Kidney tubule cell (primary cell): ENCODE data around the gene GRAMD2A.

Experiments
- DNase-seq: peaks from one replicate; pipeline ENCODE4 v3.0.0-alpha.2; 2018; ENCODE audit warnings: low spot score

The GRAMD2A gene

DNA sequence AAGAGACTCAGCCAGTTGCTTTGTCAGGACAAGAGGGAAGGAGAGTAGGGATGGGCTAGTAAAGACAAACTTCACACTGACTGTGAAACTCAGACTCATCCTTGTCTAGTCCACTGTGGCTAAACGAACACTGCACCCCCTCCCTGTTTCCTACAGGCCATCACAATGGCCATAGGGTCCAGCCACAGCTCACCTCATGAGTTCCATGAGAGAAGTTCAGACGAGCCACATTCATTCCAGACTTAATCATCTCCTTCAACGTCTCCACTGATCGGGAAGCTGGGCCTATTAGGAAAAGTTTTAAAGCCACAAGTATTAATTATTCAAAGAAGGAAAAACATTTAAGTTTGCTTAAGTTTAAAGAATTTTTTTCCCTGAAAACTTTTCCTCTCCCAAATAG lies 19.6 kb upstream of the GRAMD2A start:
- no peak for DNase-seq

DNA sequence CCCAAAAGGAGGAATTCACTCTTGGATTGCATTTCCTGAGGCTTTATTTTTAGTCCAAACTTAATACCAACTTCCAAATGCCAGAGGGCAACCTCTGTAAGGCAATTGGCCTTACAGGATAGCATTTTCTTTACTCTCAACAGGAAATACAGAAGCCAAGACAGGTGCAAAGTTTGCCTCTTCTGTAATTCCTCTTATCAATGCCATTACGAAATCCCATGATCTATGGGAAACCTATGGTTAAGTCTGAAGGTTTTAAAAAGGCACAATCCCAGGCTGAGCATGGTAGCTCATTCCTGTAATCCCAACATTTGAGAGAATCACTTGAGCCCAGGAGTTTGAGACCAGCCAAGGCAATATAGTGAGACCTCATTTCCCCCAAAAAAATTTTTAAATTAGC lies 18.5 kb upstream of the GRAMD2A start:
- DNase-seq = no peak

DNA sequence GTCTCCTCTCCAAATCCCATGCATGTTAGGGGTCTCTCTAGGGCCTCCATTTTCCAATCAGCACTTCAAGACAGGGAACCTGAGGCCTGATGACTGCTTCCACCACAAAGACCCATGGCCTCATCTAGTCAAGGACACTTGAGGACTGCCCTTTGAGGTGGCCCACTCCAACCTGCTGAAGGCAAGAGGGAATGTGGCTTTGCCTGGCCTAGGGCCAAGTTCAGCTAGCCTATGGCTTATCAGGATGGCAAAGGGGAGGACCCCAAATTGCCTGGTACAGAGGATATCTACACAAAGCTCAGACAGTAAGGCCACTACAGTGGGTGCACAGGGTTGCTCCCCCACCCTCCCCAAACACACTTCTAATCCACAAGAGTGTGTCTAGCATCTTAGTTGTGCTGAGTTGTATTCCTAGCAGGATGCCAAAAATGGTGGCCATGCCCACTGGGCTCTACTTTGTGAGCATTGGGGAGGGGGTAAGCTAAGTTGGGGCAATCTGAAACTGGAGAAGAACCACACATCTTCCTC lies 10.0 kb upstream of the GRAMD2A start:
- no peak for DNase-seq

- no peak for DNase-seq
These were observed 9.1 kb upstream of the GRAMD2A start for GRCh38 chr15:72206677-72207000.

GRCh38 chr15:72205896-72206676 lies 8.5 kb upstream of the GRAMD2A start:
- DNase-seq = no peak

GRCh38 chr15:72205273-72205672 lies 7.7 kb upstream of the GRAMD2A start:
- DNase-seq = no peak

DNA sequence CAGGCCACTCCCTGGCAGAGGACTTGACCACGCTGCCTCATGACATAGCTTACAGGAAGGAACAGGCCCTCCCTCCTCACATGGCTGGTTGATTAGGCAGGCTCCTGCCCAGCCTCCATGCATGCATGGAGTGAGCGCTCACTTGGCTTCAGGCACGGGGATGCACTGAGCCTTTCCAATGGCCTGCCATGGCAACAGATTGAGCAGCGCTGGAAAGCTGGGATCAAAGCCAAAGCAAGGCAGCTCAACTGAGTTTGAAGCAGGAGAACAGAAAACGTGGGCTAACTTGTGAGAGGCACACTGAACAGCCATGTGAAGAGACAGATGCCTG lies 5.9 kb upstream of the GRAMD2A start:
- DNase-seq = peak; percentile 95

DNA sequence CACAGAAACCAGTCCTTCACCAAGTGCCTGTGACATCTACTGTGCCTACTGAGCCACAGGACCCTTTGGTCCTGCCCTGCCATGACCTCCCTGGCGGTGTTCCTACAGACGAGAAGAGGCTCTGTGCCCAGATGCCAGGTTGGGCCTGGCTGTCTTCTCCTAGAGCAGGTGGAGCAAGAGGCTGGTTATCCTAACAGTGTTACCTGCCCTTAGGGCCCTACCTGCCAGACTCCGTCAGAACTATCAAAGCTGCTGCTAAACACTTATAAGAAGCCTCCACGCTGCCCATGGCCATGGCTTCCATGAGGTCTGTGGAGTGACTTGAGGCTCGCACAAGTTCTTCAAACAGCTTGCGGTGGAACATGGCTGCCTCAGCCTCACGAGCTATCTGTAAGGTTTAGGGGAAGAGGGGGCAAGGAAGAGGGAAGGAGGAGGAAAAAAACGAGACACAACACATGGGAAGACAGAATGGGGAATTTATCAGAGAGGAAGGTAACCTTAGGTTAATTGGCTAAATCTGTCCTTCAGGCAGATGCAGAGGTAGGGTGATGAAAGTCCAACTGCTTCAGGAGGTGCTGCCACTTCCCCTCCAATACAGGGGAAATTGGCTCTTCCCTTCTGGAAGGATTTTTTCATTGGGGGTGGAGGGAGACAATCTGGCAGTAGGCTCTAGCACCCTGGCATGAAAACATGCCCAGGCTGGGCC lies 5.4 kb upstream of the GRAMD2A start:
- DNase-seq = no peak

DNA sequence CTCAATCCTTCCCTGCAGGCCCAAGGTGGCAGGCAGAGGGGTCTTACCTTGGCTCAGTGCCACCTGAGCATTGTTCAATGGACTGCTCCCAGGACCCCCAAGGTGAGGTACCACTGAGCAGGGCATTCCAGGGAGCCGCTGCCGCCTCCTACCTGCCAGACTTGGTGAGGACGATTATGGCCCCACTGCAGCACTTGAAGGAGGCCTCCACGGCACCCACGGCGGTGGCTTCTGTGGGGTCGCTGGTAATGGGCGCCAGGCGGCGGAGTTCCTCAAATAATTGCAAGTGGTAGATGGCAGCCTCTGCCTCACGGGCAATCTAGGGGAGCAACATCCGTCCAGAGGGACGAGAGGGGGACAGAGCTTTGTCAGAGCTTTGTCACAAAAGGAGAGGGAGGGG lies 4.7 kb upstream of the GRAMD2A start:
- DNase-seq = no peak

GRCh38 chr15:72201391-72201921 lies 3.9 kb upstream of the GRAMD2A start:
- DNase-seq = no peak

GRCh38 chr15:72200395-72201237 lies 3.0 kb upstream of the GRAMD2A start:
- DNase-seq = no peak

- DNase-seq = peak; percentile 82
These were observed 2.2 kb upstream of the GRAMD2A start for GRCh38 chr15:72199721-72200212.

DNA sequence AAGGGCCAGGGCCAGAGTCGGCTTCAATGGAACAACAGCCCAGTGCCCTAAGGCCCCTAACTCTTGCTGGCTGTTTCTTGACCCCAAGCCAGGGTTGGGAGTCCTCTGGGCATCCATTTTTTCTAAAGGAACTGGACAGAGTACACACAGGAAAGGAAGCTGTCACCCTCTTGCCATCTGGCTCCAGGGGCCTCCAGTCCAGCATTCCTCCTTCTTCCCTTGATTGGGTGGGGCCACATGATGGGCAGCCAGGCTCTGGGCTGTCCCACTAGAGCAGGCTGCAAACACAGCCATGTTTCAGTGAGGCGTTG lies 1.6 kb upstream of the GRAMD2A start:
- no peak for DNase-seq

GRCh38 chr15:72198356-72199204 lies 993 bp upstream of the GRAMD2A start:
- DNase-seq = no peak

GRCh38 chr15:72197041-72197459 lies 537 bp downstream of the GRAMD2A start:
- DNase-seq = no peak

GRCh38 chr15:72196409-72197040 lies 1.1 kb downstream of the GRAMD2A start:
- no peak for DNase-seq

GRCh38 chr15:72195101-72195511 lies 2.5 kb downstream of the GRAMD2A start:
- DNase-seq = peak; percentile 62

GRCh38 chr15:72193836-72194396 lies 3.7 kb downstream of the GRAMD2A start:
- DNase-seq = no peak

DNA sequence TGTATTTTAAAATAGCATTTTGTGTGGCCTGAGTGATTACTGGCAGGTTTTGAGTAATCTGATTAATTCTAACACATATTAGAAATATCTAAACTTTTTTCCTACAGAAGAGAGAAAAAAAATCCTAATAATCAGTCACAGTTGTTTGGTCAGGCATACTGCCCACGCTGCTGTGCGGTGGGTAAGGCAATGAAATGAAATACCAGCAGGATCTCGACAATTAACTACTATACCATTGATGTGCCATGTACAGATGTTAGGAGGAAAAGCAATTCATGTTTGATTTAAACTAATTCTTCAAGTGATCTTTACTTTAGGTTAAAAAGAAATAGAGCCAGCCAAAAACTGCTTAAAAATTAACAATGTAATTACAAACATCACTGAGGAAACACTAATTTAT lies 5.2 kb downstream of the GRAMD2A start:
- DNase-seq = no peak

DNA sequence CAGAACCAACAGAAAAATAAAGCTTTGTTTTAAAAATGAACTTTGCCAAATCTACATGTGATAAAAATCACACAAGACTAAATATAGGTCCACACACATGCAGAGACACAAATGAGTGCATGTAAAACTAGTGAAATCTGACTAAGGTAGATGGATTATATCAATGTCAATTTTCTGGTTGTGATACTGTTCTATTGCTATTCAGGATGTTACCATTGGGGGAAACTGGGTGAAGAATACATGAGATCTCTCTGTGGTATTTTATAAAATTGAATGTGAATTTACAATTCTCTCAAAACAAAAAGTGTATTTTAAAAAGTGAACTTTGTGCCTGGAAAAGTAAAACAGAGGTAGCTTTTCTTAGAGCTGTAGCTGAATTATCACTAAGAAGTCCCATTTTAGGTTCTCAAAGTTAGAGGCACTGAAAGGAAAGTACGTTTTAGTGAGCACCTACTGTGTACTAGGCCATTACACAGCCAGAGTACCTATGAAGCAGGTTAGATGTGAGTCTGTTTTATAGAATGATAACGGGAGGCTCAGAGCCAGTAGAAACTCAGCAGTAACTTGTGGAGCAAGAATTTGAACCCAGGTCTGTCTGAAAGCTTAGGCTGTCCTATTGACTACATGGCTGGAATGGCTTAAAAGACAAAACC lies 8.2 kb downstream of the GRAMD2A start:
- no peak for DNase-seq
